NOMO-1 treated with dmso at 0.1 percent for 144 hours (cell line): ENCODE measurements around the gene SEPTIN5.
A peak's percentile ranks its signal among the peaks of the same experiment; 100 is the strongest.

Source experiments
- DNase-seq: peaks from one replicate; lab custom pipeline; 2025; ENCODE audit not compliant: unreplicated experiment; lab: John Stamatoyannopoulos, UW

Gene SEPTIN5

GRCh38 chr22:19705181-19705934, 8.9 kb upstream of the SEPTIN5 start:
- DNase-seq: no peak

DNA sequence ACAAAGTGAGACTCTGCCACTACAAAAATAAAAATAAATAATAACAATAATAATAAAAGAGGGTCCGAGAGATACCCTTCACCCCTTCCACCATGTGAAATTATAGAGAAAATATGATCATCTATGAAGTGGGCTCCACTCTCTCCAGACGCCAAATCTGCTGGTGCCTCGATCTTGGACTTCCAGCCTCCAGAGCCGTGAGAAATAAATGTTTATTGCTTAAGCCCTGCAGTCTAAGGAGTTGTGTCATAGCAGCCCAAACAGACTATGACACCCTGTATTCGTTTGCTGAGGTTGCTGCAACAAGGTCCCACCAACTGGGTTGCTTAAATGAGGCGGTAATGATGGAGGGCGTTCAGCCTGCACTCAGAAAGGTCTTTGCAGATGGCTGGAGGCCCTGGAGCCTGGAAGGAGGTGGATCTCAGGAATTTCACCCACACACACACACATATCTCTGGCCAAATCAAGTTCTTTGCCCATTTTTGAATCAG, 7.6 kb upstream of the SEPTIN5 start:
- no peak for DNase-seq

DNA sequence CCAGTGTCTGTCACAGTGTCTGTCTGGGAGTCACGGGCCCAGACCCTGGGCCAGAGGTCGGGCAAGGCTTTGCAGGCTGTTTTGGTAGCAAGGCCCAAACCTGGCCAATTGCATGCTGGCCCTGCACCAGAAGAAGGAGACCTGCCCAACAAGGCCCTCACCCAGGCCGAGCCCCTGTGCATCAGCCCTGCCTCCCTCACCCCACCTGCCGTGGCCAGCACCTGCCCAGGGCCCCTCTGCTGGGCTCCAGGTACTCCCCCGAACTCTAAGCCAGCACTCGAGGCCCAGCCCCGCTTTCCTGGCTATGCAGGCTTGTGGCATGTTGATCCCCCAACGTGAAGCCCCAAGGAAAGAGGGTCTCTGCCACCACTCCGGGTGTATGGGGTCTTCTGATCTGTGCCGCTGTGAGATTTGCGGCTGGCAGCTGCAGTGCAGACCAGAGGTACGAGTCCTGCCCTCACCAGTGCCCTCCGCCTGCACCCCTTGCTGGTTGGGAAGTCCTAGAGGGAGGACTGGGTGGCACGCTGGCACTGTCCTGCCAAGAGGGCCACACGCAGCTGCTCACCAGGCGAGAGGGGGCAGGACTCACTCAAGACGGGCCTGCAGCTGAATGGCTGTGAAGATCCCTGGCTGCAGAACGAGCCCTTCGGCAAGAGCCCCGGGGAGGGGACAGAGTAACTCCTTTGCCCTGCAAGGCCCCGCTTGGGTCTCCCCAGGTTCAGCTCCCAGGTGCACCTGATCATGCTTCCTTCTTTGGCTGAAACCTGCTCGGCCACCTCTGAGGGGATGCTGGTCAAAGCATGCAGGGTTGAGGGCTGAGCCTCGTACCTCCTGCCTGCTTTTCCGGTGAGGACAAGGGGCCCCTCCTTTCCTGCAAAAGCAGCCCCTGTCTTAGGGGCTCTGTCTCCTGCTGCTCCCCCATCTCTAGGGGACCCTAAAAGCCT, 6.7 kb upstream of the SEPTIN5 start:
- DNase-seq: no peak

DNA sequence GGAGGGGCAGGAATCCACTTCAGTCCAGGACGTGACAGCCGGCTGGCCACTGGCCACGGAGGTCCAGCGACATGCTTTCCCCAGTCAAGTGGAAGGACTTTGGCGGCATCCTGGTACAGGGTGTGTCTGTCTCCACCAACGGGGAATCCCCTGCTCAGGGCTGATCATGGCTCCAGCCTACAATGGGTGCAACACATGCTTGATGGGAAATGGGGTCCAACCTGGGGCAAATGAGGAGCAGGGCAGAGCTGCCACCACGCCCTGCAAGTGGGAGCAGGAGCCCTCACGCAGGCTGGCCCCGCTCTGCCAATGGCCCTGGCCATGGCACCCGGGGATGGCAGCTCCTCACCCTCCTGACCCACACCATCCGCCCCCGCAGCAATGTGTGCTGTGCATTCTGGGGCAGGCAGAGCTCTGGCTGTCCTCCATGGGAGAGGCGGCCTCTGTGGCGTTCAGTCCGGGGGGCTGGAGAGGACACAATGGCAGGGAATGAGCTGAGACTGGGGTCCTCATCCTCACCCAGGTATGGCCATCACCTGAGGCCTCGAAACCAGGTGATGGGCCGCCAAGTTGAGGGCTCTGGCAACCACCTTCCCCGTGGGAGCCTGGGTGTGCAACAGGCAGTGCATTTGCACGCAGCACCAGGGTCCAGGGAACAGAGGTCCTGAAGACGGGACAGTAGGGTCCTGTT, 5.8 kb upstream of the SEPTIN5 start:
- no peak for DNase-seq

DNA sequence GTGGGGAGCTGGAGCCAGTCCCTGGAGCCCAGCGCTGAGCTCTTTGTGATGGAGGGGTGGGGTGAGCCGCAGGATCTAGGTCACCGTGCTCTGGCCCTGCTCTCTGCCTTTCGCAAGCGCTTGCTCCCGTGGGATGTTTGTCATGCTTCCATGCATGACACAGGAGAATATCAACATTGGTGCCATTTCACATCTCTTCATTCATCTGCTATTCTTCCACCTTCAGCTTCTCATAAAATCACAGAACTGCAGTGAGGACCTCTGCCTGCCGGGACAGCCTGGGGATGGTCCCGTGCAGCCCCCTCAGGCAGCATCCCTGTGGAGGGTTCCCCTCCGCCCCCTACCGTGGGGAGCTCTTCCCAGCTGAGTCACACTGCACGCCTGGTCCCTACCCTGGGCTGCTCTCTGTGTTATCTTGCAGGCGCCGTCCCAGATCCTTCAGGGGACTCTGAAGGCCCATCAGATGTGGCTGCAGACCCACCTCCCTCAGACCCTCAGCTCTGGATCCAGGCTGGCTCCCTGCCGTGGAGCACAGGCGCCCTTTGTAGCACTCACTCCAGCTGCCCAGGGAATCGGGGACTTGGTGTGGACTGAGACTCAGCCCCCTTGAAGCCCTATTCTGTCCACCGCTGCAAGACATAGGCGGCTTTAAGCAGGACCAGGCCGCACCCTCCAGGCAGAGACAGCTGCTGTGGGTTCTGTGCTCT, 5.1 kb upstream of the SEPTIN5 start:
- DNase-seq: no peak

DNA sequence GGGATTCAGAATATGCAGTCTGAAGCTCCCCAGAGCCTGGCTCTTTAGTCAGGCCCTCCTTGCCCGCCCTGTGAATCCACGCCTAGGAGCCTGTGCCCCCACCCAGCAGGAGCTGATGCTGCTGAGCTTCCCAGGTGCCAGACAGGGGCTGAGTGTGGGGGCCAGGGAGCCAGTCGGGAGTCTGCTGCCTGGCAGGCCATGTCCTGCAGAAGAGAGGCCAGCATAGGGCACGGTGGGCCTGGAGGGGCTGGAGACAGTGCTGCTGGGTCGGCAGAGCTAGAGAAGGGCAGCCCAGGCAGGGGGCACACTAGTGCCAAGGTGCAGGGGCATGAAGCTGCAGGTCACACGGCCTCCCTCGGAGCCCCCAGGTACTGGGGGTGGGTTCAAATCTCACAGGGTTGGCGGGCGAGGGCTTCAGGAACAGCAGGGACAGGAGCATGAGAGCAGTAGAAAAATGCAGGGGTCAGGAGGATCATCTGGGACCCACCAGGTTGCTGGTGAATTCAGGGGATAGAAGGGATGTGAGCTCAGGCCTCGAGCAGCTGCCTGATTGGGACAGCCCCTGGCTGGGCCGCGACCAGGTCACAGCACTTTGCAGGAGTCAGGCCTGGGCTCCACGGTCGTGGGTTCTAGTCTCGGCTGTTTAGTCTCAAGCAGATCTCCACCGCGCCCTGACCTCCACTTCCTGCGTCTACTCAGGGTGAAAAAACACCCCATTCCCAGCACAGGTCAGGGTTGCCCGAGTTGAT, 4.1 kb upstream of the SEPTIN5 start:
- no peak for DNase-seq

- no peak for DNase-seq
Measured at GRCh38 chr22:19710769-19711106, 3.6 kb upstream of the SEPTIN5 start.

- DNase-seq: no peak
Measured at GRCh38 chr22:19713245-19713644, 1.1 kb upstream of the SEPTIN5 start.

DNA sequence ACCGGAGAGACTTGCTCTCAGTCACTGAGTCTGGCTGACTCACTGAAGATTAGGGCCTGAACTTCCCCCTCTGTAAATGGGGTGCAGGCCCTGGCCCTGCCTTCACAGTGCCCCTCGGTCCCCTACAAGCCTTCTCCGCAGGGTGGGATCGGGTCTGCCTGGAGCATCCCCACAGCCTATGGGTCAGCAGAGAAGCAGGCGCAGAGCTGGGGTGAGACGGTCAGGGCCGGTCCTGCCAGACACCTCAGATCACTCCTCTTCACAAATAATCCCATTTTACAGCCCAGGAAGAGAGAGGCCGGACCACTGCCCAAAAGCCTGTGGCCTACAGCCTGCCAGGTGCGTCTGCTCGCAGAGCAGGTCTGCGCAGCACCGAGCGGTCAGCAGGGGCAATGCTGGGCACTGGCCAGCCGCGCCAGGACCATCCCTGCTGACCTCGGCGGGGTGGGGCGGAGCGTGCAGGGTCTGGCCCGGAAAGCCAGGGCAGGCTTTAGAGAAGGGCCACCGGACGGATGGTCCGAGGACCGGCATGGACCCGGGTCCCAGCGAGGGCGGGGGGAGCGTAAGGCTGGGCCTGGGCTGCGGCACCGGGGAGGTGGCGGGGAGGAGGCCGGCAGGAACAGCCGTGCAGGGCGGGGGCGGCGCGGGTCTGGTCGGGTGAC, 522 bp upstream of the SEPTIN5 start:
- DNase-seq: no peak

DNA sequence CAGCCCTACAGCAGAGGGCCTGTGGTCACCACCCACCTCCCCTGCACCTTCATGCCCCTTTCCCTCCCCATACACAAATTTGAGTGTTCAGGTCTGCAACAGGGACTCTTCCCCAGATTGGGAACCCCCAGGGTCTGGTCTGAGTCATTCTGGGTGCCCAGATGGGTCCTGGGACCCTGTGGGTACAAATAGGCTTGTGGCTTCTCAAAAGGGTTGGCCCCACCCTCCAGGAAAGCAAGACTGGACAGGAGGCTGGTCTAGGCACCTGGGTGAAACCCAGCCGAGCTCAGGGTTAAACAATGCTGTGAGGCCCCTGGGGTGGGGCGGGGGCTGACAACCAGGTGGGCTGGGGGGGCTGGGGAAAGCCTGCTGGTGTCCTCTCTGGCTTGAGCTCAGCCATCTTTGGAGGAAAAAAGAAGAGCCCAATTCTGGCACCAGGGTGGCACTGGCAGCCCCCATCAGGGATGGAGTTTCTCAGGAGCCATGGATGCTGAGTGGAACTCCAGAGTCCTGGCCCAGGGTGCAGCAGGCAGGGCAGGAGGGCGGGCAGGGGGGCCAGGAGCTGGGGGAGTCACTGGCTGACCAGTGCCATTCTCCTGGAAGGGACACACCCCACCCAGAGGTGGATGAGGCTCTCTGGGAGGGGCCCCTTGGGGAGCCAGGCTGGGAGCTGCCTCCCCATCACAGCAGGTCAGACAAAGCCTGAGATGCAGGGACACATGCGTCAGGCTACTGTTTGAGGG, 1.1 kb downstream of the SEPTIN5 start:
- no peak for DNase-seq

DNA sequence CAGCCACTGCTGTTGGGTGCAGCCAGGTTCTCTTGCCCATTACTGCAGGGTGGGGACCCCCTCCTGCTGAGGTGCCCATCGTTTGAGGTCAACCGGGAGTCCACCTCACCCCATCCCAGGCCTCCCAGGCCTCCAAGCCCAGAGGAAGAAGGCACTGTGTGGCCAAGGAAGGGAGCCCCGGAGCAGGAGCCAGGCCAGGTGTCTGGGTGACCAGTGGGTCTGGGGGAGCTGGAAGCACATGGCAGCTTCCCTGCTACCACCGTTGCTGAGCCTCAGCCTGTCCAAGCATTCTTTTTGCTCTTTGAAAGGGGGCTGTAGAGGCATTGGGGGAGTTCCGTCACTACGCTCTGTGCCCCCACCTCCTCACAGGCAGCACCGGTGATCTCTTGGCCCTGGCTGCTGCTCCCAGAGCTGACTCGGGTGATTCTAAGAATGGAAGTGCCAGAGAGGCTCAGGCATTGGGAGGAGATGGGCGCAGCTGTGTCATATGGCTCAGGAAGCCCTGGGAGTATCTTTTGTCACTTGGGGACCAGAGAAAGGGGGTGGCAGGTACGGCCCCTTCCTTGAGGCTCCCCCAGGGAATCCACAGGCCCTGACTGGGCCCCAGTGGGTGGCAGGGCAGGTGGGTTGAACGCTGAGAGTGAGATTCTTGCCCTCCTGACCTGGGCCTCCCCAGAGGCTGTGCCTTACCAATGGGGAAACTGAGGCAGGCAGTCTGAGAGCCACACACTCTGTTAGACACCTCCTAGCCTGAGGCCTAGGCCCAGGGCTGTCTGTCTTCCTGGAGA, 1.9 kb downstream of the SEPTIN5 start:
- no peak for DNase-seq

DNA sequence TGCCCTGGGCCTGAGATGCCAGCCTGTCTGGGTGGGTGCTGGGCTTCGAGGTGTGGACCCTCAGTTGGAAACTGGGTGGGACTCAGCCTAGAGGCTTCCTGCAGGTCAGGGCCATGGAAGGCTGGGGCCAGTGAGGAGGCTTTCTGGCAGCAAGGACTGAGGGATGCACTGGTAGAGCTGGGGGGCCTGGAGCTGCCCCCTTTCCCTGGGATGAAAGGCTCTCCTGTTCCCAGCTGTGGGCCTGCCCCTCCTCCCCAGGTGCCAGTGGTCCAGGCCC, 2.5 kb downstream of the SEPTIN5 start:
- no peak for DNase-seq

- DNase-seq: no peak
Measured at GRCh38 chr22:19717181-19717580, 2.9 kb downstream of the SEPTIN5 start.

DNA sequence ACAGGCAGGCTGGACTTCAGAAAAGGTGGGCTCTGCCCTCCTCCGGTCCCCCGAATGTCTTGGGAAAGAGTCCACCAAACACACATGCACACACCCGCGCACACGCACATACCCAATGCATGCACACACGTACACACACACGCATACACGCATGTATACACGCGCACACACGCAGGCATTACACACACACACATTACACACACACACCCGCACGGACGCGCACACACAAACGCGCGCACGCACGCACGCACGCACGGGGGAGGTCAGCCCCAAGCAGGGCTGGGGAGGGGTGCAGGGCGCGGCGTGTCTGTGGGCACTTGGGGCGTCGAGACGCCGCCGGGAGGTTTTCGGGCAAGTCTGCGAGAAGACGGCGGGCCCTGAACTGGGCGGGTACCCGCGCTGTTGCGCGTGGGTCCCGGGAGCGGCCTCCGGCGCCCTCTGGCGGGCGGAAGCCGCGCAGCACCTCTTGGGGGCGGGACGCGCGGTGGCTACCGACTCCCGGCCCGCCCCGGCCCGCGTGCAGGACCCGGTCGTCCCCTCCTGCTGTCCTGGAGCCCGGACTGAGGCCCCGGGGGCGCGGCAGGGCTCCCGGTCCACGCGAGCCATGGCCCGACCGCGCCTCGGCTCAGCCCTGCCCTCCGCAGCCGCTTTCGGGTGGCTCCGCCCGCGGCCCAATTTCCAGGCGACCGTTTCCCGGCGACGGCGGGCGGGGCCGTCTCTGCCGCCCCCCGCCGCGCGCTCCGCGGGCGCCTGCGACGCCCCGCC, 3.6 kb downstream of the SEPTIN5 start:
- peak; percentile 50 for DNase-seq

DNA sequence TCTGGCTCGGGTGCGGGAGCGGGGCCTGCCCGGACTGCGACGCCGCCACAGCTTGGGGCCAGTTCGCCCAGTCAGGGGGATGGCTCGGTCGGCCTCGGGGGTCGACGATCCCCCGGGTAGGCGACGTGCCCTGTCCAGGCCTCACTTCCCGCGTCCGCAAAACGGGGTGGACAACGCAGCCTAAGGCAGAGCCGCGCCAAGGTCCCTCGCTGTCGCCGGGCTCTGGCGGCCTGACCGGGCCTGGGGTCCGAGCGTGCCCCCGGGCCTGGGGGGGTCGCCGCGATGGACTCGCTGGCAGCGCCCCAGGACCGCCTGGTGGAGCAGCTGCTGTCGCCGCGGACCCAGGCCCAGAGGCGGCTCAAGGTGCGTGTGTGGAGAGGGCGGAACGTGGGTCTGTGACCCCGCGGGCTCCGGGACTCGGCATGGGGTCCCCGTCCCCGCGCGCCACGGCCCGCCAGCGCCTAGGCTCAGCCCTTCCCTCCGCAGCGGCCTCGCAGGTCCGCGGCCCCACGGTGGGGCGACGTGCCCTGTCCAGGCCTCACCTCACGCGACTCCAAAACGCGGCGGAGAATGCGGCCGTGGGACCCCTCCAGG, 4.2 kb downstream of the SEPTIN5 start:
- DNase-seq: no peak

DNA sequence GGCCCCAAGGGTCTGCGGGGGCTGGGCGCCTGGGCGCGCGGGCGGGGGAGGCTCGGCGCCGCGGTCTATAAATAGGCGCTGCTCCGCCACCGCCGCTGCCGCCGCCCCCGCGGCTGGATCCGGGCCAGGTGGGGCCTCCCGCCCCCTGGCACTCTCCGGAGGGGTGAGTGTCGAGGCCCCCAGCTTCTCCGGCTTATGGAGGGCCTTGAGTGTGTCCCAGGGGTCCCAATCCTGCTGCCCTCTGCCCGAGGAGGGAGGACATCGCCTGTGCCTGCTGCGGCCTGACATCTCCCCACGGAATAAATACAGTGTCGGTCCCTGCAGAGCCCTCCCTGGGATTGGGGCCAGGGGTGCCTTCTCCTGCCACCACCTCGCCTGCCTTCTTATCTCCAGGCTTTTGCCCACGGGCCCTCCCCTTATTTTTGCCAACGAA, 4.8 kb downstream of the SEPTIN5 start:
- DNase-seq: no peak

DNA sequence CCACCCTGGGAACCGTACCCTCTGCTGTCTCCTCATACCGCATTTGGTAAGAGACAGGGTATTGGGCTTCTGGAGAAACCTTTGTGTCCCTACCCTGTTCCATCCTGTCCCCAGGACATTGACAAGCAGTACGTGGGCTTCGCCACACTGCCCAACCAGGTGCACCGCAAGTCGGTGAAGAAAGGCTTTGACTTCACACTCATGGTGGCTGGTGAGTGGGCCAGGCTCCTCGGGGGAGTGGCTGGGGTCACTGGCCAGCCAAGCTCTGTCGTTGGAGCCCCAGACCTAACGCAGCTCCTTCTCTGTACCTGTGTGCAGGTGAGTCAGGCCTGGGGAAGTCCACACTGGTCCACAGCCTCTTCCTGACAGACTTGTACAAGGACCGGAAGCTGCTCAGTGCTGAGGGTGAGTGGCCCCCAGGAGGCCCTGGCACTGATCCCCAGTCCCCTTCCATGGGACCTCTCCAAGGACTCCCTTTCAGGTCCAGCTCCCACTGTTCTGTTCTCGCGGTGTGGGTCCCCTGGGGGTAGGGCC, 5.3 kb downstream of the SEPTIN5 start:
- no peak for DNase-seq
